Measurements from ENCODE around the gene WDR11. TPM values are rescaled to one million over a fixed set of nuclear protein-coding genes. Genes with fewer than 3 reads are reported as not detected.

WDR11 gene
- total RNA-seq, 2 experiments from 2014 or later = 43.3 to 47.1 TPM

DNA sequence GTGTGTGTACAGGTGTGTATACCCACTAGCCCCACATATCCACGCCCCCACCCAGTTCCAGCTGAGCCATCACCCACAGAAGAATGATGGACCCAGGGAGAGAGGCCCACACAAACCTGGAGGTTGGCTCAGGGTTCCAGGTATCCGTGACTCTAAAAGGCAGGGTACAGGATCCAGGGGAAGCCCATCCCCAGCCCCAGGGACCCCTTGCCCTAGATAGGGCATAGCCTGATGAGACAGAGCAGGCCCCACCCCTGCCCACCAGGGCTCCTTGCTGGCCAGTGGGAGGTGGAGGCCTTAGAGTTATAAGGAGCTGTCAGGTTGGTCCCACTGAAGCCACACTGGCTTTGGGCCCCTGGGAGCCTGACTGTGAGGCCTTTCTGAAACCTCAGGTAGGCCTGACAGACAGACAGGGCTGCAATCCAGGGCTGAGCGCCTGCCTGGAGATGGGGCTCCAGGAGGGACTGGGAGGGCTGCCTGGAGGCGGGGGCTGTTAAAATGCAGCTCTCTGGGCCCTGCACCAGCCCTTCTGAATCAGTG, 93.5 kb downstream of the WDR11 start:
- Histone ChIP-seq H3K4me1 (ENCODE audit: insufficient read depth, low read length, poor library complexity, severe bottlenecking) (peaks cover 7% of the 10 kb centered on the region), H3K4me3 (ENCODE audit: low read depth, low read length, poor library complexity, severe bottlenecking) (no peak overlapping the region), H4K20me1 (ENCODE audit: insufficient read depth, low read length) (no peaks in the 10 kb centered on the region), H2AFZ (ENCODE audit: low read length) (no peak overlapping the region; the same call in 1 of the 2 replicates), H3K27ac (ENCODE audit: low read depth, low read length, poor library complexity, severe bottlenecking) (no peak overlapping the region), H3K9me2 (ENCODE audit: insufficient read depth, low read length) (no peaks in the 10 kb centered on the region), H3K4me2 (ENCODE audit: low read length) (no peak overlapping the region), H3K36me3 (ENCODE audit: insufficient read depth, low read length) (no peaks in the 10 kb centered on the region), H3K79me2 (ENCODE audit: insufficient read depth, low read depth, low read length) (no peaks in the 10 kb centered on the region), H3K9me3 (ENCODE audit: low read length) (no peaks in the 10 kb centered on the region)
- TF ChIP-seq EZH2phosphoT487 (IDR thresholded peaks at IDR 0.05; ENCODE audit: borderline replicate concordance, low read depth, low read length) = no peak
- TF ChIP-seq, protein P1, sequence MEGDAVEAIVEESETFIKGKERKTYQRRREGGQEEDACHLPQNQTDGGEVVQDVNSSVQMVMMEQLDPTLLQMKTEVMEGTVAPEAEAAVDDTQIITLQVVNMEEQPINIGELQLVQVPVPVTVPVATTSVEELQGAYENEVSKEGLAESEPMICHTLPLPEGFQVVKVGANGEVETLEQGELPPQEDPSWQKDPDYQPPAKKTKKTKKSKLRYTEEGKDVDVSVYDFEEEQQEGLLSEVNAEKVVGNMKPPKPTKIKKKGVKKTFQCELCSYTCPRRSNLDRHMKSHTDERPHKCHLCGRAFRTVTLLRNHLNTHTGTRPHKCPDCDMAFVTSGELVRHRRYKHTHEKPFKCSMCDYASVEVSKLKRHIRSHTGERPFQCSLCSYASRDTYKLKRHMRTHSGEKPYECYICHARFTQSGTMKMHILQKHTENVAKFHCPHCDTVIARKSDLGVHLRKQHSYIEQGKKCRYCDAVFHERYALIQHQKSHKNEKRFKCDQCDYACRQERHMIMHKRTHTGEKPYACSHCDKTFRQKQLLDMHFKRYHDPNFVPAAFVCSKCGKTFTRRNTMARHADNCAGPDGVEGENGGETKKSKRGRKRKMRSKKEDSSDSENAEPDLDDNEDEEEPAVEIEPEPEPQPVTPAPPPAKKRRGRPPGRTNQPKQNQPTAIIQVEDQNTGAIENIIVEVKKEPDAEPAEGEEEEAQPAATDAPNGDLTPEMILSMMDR (conservative IDR thresholded peaks at IDR 0.05; ENCODE audit: low read length) = no peak
- POLR2A ChIA-PET = no interaction called here
- intact Hi-C loops (cut with micrococcal nuclease; ENCODE audit: unreplicated experiment) = loop anchor here (5.0 kb wide), 2 partner anchors 663 to 943 kb away; no protein-coding TSS in a partner anchor
- DNase-seq (ENCODE audit: low spot score) = no peak
- CTCF ChIA-PET (ENCODE audit: unreplicated experiment) = no interaction called here
- no TSS peak for BruUV-seq (replicated peaks)

DNA sequence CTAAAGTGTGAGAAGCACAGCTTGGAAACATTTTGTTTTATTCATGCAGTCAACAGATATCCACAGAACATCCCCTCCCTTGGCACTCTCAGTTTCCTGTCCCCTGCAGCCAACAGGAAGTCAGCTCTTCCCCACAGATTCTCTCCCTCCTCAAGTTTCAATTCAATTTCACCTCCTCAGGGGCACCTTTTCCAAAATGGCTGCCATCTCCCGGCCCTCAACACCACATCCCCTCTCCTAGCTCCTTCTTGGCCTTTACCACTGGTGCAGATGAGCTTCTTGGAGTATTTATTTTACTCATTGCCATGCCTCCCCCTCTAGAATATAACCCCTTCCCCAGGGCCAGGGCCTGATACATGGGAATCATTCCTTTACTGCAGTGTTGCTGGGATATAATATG, 94.0 kb downstream of the WDR11 start:
- Histone ChIP-seq H3K9me2 (ENCODE audit: insufficient read depth, low read length) (no peaks in the 10 kb centered on the region), H3K36me3 (ENCODE audit: insufficient read depth, low read length) (no peaks in the 10 kb centered on the region), H3K79me2 (ENCODE audit: insufficient read depth, low read depth, low read length) (no peaks in the 10 kb centered on the region), H3K4me1 (ENCODE audit: insufficient read depth, low read length, poor library complexity, severe bottlenecking) (peaks cover 7% of the 10 kb centered on the region), H4K20me1 (ENCODE audit: insufficient read depth, low read length) (no peaks in the 10 kb centered on the region), H3K4me3 (ENCODE audit: low read depth, low read length, poor library complexity, severe bottlenecking) (no peak overlapping the region), H3K27ac (ENCODE audit: low read depth, low read length, poor library complexity, severe bottlenecking) (no peak overlapping the region), H3K4me2 (ENCODE audit: low read length) (no peak overlapping the region), H2AFZ (ENCODE audit: low read length) (no peak overlapping the region; the same call in 1 of the 2 replicates), H3K9me3 (ENCODE audit: low read length) (no peaks in the 10 kb centered on the region)
- no peak for TF ChIP-seq EZH2phosphoT487 (IDR thresholded peaks at IDR 0.05; ENCODE audit: borderline replicate concordance, low read depth, low read length)
- TF ChIP-seq, protein P1 (conservative IDR thresholded peaks at IDR 0.05; ENCODE audit: low read length) = no peak
- intact Hi-C loops (cut with micrococcal nuclease; ENCODE audit: unreplicated experiment) = no loop called here
- CTCF ChIA-PET (ENCODE audit: unreplicated experiment) = no interaction called here
- no peak for DNase-seq (ENCODE audit: low spot score)
- POLR2A ChIA-PET = no interaction called here
- no TSS peak for BruUV-seq (replicated peaks)

DNA sequence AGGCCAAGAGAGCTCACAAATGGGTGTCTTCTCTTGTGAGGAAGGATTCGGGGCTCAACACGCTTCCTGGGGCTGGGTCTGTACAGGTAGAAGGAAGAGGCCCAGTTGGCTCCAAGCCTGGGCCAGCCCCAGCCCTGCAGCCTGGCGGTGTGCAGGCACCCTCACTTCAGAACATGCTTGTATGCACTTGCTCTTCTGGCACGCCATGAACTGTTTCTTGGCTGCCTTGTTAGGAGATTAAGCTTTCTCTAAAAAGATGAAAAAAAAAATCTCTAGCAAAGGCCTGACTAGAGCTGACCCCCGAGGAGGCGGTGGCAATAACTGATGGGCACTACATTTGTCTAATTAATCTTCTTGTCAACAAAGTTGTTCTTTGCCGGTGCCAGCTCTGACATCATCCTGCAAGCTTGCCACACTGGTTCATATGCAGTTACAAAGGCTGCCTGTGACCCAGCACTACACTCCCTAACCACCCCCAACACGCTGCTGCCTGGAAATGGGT, 94.7 kb downstream of the WDR11 start:
- CTCF ChIA-PET (ENCODE audit: unreplicated experiment) = no interaction called here
- H3K9me2 ChIP-seq (ENCODE audit: insufficient read depth, low read length) = no peaks in the 10 kb centered on the region
- no peaks in the 10 kb centered on the region for H4K20me1 ChIP-seq (ENCODE audit: insufficient read depth, low read length)
- H3K27ac ChIP-seq (ENCODE audit: low read depth, low read length, poor library complexity, severe bottlenecking) = no peak overlapping the region
- peaks cover 7% of the 10 kb centered on the region for H3K4me1 ChIP-seq (ENCODE audit: insufficient read depth, low read length, poor library complexity, severe bottlenecking)
- no peak overlapping the region for H2AFZ ChIP-seq (ENCODE audit: low read length)
- POLR2A ChIA-PET = no interaction called here
- no peaks in the 10 kb centered on the region for H3K79me2 ChIP-seq (ENCODE audit: insufficient read depth, low read depth, low read length)
- H3K36me3 ChIP-seq (ENCODE audit: insufficient read depth, low read length) = no peaks in the 10 kb centered on the region
- TF ChIP-seq EZH2phosphoT487 (IDR thresholded peaks at IDR 0.05; ENCODE audit: borderline replicate concordance, low read depth, low read length) = no peak
- no peak for DNase-seq (ENCODE audit: low spot score)
- BruUV-seq (replicated peaks) = no TSS peak
- no peaks in the 10 kb centered on the region for H3K9me3 ChIP-seq (ENCODE audit: low read length)
- intact Hi-C loops (cut with micrococcal nuclease; ENCODE audit: unreplicated experiment) = no loop called here
- H3K4me2 ChIP-seq (ENCODE audit: low read length) = no peak overlapping the region
- H3K4me3 ChIP-seq (ENCODE audit: low read depth, low read length, poor library complexity, severe bottlenecking) = no peak overlapping the region

Data from OCI-LY7 (cell line).